ENCODE measurements around the gene AKT1.
"Not testable (repeated sequence)": the region's sequence is repeated elsewhere in the genome, so short reads cannot be mapped to it uniquely, and the experiment has no call there.

Gene AKT1

DNA sequence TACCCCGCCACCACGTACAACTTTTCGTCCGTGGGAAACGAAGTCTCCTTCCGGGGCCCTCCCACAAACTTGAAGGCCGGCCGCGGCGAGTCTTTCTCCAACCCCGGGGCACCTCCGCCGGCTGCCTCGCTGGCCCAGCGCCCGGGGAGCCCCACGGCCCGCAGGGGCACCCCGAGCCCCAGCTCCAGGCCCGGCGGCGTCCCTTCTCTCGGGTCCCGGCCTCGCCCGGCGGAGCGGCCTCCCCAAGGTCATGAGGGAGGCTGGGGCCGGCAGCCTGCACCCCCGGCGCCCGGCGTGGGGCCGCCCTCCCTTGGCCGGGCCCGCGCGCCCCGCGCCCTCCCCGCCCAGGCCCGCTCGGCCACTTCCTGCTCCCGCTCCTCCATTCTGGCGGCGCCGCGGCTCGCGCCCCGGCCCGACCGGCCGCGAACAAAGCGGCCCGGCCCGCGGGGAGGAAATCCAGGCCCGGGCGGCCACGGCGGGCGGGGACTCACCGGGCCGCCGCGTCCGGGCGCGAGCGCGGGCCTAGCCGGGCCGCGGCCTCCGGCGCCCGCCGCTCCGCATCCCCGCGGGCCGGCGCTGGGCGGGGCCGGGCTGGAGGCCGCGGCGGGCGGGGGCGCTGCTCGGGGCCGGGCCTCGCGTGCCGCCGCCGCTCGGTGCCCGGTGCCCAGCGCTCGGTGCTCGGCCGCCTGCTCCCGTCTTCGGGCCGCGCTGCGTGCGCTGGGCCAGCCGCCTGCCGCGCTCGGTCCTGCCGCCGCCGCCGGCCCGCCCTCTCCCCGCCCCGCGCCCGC lies at the start of gene AKT1:
AKT1 (minus strand) TSS at position 756 of the 788 bp plus-strand sequence. CDS start 3,105 bp downstream, outside the sequence.
- DNase-seq, result no peak

- no peak for DNase-seq
Measured at GRCh38 chr14:104845033-104845666, 49.6 kb upstream of the AKT1 start.

GRCh38 chr14:104844306-104845032 lies 48.9 kb upstream of the AKT1 start:
- DNase-seq, result no peak

- no peak for DNase-seq
Measured at GRCh38 chr14:104843442-104844305, 48.1 kb upstream of the AKT1 start.

DNA sequence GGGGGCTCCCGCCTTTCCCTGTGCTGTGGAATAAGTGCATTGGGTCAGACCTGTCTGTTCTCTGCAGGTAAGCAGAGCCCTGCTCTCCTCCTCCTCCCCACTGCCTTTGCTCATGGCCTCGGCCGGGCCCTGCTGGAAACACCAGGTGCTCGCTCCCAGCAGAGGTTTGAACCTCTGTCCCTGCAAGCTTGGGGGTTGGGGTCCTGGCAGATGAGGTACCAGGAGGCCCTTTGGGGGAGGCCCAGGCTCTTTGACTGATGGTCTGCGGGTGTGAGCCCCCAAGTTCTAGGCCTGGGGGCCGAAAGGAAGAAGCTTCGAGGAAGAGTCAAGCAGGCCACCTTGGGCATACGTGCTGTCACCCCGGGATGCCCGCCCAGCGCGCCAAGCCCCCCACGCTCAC lies 47.5 kb upstream of the AKT1 start:
- no peak for DNase-seq

DNA sequence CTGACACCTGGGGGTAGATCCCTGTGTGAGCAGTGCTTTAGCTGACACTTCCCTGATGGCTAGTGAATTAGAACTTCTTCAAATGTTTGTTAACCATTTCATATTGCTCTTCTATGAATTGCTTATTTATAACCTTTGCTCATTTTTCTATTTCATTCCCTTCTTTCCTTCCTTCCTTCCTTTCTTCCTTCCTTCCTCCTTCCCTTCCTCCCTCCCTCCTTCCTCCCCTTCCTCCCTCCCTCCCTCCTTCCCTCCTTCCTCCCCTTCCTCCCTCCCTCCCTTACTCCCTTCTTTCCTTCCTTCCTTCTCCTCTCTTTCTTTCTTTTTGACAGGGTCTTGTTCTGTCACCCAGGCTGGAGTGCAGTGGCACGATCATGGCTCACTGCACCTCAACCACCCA lies 46.2 kb upstream of the AKT1 start:
- no peak for DNase-seq

DNA sequence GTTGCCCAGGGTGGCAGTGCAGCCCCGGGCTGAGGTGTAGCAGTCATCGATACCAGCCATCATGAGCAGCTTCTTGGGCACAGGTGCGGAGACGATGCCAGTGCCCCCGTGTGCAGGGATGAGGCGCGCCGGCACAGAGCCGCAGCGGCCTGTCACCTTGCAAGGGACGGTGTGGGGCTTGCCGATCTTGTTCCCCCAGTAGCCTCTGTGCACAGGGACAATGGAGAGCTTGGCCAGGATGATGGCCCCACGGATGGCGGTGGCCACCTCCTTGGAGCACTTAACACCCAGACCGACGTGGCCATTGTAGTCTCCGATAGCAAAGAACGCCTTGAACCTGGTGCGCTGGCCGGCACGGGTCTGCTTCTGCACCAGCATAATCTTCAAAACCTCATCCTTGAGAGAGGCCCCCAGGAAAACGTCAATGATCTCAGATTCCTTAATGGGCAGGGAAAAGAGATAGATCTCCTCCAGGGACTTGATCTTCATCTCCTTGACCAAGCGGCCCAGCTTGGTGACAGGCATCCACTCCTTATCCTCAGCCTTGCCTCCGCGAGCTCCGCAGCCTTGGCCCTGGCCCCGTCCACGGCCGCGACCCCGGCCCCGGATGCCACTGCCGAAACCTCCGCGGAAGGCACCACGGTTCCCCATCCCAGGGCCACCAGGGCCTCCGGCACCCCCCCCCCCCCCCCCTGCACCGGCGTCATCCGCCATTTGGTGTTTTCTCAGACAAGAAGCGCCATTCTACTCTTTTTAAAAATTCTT lies 40.8 kb upstream of the AKT1 start:
- DNase-seq, result not testable (repeated sequence)

DNA sequence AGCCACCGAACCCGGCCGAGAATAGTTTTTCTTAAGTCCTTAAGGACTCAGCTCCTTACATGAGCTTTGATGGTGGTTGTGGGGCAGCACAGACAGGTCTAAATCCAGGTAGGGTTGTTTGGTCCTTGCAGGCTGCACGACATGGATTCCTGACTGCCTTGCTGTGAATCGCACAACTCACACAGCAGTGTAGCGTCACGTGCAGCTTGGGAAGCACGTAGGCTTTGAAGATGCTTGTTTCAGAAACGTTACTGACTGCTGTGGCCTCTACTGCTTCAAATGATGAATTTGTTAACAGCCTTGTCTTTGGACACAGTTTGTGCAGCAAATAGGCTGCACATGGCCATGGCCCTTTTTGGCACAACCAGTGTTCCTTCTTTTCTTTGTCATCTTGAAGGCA lies 35.2 kb upstream of the AKT1 start:
- no peak for DNase-seq

- no peak for DNase-seq
Measured at GRCh38 chr14:104827177-104828055, 31.9 kb upstream of the AKT1 start.

DNA sequence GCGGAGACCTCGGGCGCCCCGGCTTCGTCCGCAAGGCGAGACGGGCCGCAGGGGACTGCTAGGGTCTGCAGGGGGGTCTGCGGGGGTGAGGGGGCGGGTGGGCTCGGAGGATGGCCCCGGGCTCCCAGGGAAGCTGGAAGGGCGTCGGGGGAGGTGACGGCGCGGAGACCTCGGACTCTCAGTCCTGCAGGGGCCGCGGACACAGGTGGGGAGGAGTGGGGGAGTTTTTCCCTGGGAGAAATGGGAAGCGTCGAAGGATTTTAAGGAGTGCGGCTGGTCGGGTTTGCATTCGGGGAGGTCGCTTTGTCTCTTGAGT lies 31.3 kb upstream of the AKT1 start:
- DNase-seq, result no peak

DNA sequence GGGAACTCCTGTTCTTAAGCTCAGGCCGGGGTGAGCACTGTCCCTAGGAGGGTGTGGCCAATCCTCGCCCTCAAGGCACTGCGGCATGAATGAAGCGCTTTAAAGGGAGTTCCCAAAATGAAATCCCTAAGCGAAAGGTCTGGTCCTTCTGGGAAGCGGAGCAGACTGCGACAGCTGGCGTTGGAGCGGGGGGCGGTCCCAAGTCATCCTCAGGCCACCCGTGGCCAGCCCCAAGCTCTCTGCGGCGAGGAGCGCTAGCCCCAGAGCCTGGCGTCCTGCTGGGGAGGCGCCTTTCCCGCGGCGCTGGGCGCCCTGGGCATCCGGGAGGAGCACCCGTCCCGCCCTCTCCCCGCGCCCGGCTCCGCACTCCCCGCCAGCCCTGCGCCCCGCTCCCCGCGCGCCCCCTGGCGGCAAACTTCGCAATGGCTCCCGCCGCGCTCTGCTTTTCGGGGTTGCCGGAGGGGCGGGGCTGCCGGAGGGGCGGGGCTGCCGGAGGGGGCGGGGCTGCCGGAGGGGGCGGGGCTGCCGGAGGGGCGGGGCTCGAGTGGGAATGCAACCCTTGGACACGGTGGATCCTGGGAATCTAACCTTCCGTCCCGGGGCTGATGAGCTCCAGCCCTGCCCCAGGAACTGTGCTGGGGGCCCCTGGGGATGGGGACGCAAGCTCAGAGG lies 30.8 kb upstream of the AKT1 start:
- DNase-seq, result peak; percentile 84

GRCh38 chr14:104824353-104824997 lies 28.9 kb upstream of the AKT1 start:
- no peak for DNase-seq

DNA sequence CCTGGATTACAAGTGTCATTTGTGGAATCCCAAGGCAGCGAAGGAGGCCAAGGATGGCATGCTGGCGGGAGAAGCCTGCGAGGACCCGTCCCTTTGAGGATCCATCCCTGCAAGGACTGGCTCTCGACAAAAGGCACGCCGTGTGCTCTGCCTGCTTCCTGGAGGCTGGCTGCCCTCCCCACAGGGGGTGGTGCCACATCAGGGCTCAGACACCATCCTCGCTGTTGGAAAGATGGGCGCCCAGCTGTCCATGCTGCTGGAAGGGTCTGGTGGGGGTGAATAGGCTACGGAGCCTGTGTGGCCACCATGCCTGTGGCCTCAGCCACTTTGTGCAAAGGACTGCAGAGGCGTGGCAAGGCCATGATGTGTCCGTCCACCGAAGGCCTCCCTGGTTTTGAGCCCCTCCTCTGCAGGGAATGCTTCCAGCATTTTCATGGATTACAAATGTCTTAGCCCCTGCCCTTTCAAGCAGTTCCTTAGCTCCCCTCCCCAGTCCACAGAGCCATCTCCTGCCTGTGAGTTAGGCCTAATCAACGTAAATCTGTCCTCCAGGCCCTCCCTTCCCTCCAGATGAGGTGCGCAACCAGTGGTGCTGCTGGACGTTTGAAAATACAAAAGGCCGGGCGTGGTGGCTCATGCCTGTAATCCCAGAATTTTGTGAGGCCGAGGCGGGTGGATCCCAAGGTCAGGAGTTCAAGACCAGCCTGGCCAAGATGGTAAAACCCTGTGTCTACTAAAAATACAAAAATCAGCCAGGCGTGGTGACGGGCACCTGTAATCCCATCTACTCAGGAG lies 27.5 kb upstream of the AKT1 start:
- no peak for DNase-seq

- no peak for DNase-seq
Measured at GRCh38 chr14:104821971-104822608, 26.5 kb upstream of the AKT1 start.

DNA sequence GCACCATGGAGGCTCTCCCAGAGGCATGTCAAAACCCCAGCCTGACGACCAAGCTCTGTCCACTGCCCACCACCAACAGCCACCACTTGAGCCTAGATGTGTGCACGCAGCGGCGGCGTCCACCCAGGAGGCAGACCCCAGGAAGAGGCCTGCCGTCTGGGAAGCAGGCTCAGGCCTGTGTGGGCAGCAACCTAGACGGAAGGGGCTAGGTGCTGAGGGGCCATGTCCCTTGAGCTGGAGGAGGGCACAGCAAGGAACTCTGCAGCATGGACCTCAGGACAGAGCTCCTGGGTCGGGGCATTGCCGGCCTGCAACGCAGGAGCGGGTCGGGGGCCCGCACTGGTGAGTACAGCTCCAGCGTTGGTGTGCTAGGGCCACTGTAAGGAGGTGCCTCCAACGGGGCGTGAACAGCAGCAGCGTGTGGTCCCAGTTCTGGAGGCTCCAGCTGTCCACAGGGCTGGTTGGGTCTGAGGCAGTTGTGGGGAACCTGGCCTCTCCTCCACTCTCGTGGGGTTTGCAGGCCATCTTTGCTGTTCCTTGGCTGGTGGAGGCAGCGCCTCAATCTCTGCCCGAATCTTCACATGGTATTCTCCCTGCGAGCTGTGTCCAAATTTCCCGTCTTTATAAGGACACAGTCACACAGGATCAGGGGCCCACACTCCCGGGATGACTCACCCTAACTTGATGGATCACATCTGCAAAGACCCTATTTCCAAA lies 25.8 kb upstream of the AKT1 start:
- no peak for DNase-seq

DNA sequence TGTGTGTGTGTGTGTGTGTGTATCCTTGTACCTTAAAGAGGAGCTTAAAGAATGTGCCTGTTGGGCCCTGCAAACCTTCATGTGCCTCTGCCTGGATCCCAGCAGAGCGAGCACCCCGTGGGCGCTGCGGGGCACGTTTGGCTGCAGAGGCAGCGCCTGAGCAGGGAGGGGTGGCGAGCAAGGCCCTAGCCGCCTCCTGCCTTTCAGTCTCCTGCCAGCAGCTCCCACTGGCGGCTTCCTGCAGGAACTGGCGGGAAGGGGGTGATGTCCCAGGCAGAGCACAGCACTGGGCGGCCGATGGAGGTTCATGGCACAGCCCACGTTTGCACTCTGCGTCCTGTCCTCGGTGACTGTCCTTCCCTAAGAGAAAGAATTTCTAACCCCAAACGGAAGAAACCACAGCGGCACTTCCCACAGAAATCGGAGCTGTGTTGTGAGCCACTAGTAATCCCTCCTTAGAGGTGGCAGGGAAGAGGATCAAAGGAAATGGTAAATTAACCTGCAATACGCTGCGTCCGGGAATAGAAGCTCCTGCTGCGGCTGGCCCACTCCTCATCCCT lies 25.2 kb upstream of the AKT1 start:
- DNase-seq, result peak; percentile 80

DNA sequence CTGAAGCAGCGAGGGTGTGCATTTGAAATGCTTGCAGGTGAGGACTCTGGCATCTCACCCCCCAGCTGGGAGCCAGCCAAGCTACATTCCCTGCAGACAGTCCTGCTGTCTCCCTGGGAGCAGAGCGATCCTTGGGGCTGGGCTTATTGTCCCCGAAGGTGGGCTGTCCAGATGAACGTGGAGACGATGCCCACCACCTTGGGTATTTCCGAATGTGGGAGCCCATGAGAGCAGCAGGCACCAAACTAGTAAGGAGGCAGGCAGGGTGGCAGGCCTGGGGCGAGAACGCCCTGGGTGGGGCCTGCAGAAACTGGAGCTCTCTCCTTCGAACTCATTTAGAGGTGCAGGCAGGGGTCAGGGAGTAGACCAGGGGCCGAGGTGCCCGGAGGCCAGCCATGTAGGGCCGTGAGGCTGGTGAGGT lies 23.8 kb upstream of the AKT1 start:
- DNase-seq, result no peak

DNA sequence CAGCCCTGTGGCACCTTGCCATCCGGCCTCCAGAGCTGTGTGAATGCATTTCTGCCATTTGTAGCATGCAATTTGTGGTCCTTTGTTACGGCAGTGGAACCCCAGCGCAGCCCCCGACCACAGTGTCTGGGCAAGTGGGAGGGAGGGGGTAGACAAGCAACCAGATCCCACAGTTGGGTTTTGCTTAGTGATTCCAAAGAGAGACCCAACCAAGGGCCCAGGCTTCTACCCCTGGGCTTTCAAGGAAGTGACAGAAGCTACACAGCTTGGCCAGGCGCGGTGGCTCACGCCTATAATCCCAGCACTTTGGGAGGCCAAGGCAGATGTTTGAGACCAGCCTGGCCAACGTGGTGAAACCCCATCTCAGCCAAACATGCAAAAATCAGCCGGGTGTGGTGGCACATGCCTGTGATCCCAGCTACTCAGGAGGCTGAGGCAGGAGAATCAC lies 23.2 kb upstream of the AKT1 start:
- no peak for DNase-seq
